NB4 (cell line): Measurements from ENCODE around the gene SESTD1.

Experiments used
- DNase-seq: peaks from one replicate; pipeline ENCODE4 v3.0.0; 2010; ENCODE audit warnings: low read depth
- H3K4me3 ChIP-seq: one replicate; pipeline ENCODE4 v1.5.1; 2011; ENCODE audit warnings: mild to moderate bottlenecking, low read depth, low read length, moderate library complexity
- MYC ChIP-seq: IDR thresholded peaks from 2 replicates; pipeline ENCODE4 v1.6.1; 2011; ENCODE audit warnings: low read depth, low read length
- POLR2A ChIP-seq: IDR thresholded peaks from 2 replicates; pipeline ENCODE4 v1.6.1; 2011; ENCODE audit warnings: mild to moderate bottlenecking; ENCODE audit not compliant: insufficient read length; ENCODE audit errors: extremely low read depth
- TF ChIP-seq, protein P1 (sequence below): IDR thresholded peaks from one replicate; pipeline ENCODE4 v1.5.1; 2012; ENCODE audit warnings: low read depth, low read length
- TF ChIP-seq, protein P2 (sequence below): IDR thresholded peaks from 2 replicates; pipeline ENCODE4 v1.6.1; 2011; ENCODE audit warnings: low read depth, low read length

The SESTD1 gene

DNA sequence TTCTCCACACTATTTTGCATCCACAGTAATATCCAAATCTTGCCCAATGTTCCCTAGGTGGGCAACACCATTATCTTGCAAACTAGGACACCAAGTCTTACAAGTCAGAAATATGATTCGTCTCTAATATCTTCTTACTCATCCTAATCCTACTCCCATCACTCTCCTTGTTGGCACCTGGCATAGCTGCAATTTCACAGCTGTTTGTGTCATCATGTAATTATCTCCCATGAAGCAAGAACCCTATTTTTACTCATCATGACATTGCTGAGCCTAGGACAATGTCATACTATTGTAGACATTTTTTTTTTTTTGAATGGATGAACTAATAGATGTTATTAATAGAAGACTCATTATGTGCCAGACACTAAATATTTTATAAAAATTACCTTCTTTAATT, 123.4 kb downstream of the SESTD1 start:
- TF ChIP-seq, protein P1, sequence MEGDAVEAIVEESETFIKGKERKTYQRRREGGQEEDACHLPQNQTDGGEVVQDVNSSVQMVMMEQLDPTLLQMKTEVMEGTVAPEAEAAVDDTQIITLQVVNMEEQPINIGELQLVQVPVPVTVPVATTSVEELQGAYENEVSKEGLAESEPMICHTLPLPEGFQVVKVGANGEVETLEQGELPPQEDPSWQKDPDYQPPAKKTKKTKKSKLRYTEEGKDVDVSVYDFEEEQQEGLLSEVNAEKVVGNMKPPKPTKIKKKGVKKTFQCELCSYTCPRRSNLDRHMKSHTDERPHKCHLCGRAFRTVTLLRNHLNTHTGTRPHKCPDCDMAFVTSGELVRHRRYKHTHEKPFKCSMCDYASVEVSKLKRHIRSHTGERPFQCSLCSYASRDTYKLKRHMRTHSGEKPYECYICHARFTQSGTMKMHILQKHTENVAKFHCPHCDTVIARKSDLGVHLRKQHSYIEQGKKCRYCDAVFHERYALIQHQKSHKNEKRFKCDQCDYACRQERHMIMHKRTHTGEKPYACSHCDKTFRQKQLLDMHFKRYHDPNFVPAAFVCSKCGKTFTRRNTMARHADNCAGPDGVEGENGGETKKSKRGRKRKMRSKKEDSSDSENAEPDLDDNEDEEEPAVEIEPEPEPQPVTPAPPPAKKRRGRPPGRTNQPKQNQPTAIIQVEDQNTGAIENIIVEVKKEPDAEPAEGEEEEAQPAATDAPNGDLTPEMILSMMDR = no peak
- TF ChIP-seq POLR2A (no peak), MYC (no peak)
- TF ChIP-seq, protein P2, sequence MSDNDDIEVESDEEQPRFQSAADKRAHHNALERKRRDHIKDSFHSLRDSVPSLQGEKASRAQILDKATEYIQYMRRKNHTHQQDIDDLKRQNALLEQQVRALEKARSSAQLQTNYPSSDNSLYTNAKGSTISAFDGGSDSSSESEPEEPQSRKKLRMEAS = no peak
- DNase-seq = no peak
- H3K4me3 ChIP-seq = no peak overlapping the region

DNA sequence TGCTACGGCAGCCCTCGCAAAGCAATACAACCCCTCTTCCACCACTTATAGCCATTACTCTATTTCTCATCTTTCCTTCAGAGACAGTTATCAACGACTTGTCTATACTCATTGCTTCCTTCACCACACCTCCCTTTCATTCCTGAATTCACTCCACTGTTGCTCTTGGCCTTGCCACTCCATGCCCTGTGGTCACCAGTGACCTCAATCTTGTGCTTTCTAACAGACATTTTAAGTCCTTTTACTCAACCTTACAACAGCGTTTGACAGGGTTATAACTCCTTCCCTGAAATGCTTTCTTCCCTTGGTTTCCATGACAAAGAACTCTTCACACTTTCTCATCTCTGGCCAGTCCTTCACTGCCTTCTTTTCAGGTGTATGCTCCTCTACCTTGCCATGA, 124.1 kb downstream of the SESTD1 start:
- no peak for DNase-seq
- TF ChIP-seq, protein P2 = no peak
- TF ChIP-seq, protein P1 = no peak
- TF ChIP-seq MYC = no peak
- TF ChIP-seq POLR2A = no peak
- no peak overlapping the region for H3K4me3 ChIP-seq

DNA sequence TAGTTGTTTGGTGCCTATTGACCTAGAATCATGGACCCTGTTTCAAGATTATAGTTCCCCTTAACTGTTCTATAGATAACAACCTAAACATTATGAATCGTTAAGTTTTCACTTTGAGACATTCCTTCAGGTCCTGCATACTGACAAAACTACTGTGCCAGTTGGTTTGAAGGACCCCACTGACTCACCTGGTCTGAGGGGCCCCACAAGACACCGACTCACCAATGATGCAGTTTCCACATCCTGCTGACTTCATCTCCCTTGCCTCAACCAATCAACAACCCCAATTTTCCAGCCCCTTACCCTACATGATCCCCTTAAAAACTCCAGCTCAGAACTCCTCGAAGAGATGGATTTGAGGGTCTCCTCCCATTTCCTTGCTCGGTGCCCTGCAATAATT, 125.1 kb downstream of the SESTD1 start:
- DNase-seq = no peak
- TF ChIP-seq POLR2A (no peak), MYC (no peak)
- TF ChIP-seq, protein P2 = no peak
- TF ChIP-seq, protein P1 = no peak
- H3K4me3 ChIP-seq = no peak overlapping the region

DNA sequence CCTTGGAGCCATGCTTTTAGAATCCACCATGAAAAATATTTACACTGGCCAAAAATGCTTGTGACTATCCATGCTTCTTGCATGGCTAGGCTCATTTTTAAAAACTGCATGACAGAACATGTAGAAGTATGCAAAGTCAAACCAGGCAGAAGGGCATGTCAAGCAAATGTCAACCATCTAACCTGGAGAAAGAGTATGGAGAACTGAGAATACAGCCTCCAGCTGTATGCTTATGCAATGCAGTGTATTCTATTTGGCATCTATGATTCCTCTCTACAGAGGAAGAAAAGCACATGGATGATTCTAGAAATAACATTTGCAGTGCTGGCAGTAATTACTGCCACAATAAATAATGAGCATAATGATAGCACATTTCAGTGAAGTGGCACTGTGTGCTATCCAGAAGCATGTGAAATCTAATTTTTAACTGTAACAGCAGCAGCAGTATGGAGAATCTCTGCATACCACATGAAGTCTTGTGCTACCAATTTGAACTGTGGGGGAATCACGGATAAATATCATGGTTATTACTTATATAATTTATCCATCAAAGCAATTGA, 127.4 kb downstream of the SESTD1 start:
- no peak overlapping the region for H3K4me3 ChIP-seq
- no peak for DNase-seq
- TF ChIP-seq, protein P2 = no peak
- TF ChIP-seq MYC (no peak), POLR2A (no peak)
- TF ChIP-seq, protein P1 = no peak

DNA sequence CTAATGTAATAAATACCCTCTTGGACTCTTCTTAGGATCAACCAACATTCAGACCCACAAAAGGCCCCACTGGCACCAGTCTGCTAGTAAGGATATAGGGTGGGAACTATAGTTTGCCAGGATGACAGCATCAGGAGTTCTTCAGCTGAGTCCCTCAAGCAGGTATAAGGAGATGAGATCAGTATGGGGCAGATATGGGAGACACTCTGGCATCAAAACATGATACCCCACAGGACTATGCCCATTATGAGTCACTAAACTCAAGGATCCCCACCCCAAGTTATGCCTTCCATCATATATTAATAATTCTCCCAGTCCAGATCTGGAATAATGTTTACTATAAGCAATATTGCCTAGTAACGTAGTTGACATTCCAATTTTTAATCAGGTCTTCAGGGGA, 131.6 kb downstream of the SESTD1 start:
- TF ChIP-seq, protein P1 = no peak
- TF ChIP-seq POLR2A (no peak), MYC (no peak)
- no peak for DNase-seq
- no peak overlapping the region for H3K4me3 ChIP-seq

DNA sequence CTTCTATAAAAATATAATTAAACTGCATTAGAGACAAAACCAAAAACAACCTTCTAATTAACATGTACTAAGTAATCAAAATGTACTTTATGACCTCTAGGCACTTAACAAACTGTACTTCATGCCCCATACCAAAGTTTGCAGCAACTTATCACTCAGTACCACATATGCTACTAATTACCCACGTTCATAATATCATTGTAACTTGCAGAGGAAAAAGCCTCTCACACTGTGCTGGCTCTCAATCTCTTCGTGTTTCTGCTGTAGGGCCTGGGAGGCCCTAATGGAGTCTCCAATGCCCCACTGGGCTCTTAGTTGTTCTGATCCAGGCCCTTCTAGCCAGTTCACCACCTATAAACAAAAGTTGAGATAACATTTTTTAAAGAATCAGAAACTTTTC, 132.6 kb downstream of the SESTD1 start:
- H3K4me3 ChIP-seq = no peak overlapping the region
- no peak for DNase-seq
- TF ChIP-seq, protein P1 = no peak
- TF ChIP-seq POLR2A (no peak), MYC (no peak)
- TF ChIP-seq, protein P2 = no peak
